Posterior vena cava (tissue), 2 donors: ENCODE data around the gene EPHA2. TPM values are rescaled to one million over a fixed set of nuclear protein-coding genes. Genes with fewer than 3 reads are reported as not detected.
"Not testable (repeated sequence)": the region's sequence is repeated elsewhere in the genome, so short reads cannot be mapped to it uniquely, and the experiment has no call there.

ENCODE experiments used
- DNase-seq: peaks from one replicate; pipeline ENCODE4 v3.0.0-alpha.2; 2020; ENCODE audit warnings: low spot score
- intact Hi-C, 2 donors: fragments of 100-400 bp; cut with DNase I; formaldehyde crosslinking; loops; one replicate each; pipeline versions ENCODE4 v1.14.1 to v1.14.2; 2022 to 2023
- total RNA-seq, 2 donors: library from RNA; stranded (reverse); fragmentation: NEBNext Ultra II Directional; extraction: Animal tissue kit (Norgen Biotek cat#: 25700); gene quantifications; one replicate each; pipeline ENCODE4 v1.2.1, GENCODE V29; 2021
- donor health status: DM: yes; HTN: yes; CAD: no.
- donor health status: DM: yes; HTN: yes; CAD: no.

Gene EPHA2
- total RNA-seq, 2 donors from 2014 or later, result 7.8 to 15.4 TPM

DNA sequence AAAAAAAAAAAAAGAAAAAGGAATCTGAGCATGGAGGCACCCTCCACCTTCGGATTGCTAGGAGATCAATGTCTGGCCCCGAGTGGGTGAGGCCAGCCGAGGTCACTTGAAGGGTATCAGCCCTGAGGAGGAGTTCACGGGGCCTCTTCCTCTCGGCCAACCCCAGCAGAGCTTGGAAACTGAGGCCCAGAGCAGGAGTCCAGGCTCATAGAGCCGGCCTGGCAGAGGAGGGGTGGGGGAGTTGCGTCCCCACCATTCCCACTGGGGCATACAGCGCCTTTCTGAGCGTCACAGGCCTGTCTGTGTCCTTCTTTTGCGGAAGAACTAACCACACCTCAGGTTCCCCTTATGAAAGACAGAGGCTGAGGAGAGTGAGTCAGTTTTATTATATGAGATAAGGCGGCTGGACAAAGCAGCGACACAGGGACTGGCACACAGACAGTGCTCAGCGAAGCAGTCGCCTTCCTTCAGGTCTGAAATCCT, 17.1 kb upstream of the EPHA2 start:
- intact Hi-C loops, result no loop called here
- no peak for DNase-seq

DNA sequence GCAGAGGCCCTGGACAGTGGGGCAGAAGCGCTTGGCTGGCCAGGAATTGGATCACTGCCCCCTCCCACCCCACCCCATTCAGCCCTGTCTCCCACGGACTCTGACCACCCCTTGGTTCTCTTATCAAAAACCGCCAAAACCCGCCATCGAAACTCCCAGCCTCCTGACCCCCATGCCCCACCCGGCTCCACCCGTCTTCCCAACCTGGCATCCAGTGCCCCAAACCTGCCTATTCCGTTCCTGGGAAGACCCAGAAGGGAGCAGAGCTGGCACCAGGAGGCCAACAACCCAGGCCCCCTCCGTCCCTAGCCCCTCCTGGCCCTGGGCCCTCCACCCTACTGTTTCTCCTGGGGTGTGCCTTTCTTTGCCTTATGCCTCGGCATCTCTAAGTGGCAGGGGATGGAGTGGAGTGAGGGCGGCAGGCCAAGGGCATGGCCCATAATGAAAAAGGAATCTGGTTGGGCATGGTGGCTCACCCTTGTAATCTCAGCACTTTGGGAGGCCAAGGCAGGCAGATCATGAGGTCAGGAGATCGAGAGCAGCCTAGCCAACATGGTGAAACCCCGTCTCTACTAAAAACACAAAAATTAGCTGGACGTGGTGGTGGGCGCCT, 16.5 kb upstream of the EPHA2 start:
- intact Hi-C loops, result no loop called here
- no peak for DNase-seq

DNA sequence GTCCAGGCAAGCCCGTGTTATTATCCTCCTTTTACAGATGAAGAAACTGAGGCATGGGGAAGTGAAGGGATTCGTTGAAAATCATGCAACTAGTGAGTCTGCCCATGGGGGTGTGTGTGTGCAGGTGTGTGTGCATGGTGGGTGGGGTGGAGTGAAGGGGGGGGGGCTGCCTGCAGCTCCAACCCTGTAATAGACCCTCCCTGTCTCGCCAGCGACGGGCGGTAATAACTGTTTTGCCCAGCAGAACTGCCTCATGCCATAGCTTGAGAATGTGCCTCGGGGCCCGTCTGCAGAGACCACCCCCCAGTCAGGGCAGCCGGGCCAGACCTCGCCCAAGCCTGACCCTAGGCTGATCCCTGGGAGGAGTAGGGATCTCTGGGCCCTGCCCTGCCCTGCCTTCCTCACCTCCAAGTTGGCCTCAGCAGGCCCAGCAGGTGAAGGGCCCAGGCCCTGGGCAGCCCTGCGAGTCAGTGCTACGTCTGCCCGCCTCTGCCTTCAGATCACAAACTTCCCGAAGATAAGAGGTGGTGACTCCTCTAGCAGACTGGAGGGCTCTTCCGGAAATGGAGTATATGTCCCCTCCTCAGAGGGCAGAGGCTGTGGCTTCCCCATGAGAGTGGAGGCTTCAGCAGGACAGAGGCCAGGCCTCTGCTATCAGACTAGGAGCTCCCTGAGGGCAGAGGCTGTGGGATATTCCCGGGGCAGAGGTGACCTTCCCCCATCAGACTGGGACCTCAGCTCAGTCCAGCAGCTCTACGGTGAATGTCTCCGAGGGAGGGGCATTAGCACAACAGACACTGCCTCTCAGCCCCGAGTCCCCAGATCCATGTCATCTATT, 15.7 kb upstream of the EPHA2 start:
- DNase-seq, result no peak
- intact Hi-C loops, result no loop called here

DNA sequence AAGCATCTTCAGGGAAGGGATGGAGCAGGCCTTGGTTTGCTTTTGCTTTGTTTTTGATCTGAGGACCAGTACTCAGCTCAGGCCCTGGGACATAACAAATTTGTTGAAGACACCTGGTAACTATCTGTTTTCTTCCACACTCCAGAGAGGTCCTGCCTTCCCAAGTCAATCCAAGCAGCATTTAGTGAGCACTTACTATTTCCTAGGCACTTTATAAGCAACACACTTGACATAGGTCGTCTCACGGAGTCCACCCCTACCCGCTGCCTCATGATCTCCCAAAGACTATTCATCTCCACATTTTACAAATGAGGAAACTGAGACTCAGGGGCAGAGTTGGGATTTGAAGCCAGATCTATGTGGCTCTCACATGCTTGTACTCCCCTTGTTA, 14.4 kb upstream of the EPHA2 start:
- DNase-seq, result no peak
- intact Hi-C loops, result no loop called here

DNA sequence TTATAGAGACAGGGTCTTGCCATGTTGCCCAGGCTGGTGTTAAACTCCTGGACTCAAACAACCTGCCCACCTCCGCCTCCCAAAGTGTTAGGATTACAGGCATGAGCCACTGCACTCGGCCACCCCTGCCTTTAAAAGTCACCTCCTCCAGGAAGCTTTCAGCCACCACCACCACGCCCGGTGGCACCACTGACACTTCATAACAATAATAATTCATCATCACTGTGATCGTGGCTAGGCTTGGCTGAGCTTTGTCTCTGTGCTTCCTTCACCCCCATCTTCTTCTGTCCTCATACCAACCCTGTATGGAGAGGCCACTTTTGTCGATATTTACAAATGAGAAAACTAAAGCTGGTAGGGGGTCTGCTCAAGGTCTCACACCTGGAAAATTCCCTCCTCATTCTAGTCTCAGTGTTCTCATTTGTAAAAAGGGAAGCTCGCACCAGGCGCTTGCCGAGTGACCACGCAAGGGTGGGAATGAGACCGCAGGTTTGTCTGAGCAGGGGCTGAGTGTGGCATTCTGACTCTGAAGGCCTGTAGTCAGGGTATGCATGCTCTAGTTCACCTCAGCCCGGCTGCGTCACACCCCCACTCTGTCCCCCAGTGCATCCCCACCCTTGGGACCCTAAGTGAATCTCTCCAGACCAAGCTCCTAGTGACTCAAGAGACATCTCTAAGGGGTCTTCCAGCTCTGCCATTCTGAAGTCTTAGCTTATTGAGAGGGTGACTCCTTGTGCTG, 12.9 kb upstream of the EPHA2 start:
- DNase-seq, result no peak
- intact Hi-C loops, result no loop called here

DNA sequence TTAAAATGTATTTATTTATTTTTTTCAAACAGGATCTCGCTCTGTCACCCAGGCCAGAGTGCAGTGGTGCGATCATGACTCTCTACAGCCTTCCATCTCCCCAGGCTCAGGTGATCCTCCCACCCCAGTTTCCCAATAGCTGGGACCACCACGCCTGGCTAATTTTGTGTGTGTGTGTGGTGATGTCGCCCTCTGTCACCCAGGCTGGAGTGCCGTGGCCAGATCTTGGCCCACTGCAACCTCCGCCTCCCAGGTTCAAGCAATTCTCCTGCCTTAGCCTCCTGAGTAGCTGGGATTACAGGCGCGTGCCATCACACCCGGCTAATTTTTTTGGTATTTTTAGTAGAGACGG, 12.3 kb upstream of the EPHA2 start:
- intact Hi-C loops, result not testable (repeated sequence)

DNA sequence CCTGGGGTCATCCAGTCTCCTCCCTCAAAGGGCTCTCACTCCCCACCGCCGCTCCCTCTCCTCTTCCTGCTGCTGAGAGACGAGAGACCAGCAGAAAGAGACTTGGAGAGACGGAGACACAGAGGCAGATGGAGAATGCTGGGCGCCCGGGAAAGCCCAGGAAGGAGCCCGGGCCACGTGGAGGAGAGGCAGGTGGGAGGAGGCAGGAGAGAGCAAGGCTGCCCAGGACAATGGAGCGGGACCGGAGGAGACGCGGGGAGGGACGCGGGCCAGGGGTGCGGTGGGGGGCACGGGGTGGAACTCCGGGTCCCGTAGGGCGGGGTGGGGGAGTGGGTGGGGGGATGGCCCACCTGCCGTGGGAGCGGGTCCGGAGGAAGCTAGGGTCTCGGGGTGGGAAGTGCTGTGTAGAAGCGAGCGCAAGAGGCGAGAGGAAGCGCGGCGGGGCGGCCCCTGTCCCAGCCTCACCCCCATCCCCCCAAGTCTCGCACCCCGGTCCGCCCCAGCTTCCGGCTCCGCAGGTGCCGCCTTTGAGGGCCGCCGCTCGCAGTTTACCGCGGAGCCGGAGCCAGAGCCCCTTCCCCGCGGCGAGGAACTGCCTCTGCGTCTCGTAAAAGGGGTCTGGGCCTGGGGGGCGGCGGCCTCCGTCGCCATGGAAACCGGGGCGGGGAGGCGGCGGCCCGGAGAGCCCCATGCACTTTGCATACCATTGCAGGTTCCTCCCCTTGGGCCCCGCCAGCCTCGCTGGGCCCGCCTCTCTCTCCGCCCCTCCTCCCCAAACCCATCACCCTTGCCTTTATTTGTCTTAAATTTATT, 11.7 kb upstream of the EPHA2 start:
- DNase-seq, result peak; percentile 78
- intact Hi-C loops, result no loop called here

More for the DNA sequence above, 12.3 kb upstream of the EPHA2 start:
- not testable (repeated sequence) for DNase-seq

DNA sequence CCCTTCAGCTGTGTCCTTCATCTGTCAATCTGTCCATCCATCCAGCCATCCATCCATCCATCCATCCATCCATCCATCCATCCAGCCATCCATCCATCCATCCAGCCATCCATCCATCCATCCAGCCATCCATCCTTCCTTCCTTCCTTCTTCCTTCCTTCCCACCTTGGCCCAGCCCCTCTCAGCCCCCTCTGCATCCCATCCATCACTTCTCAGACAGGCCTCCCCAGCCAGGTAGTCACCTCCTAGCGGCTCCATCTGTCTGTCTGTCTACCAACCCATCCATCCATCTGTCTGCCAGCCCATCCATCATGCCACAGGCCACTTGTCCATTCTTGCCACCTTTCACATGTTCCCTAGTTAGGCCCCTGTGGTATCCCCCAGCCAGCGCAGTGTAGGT, 10.2 kb upstream of the EPHA2 start:
- intact Hi-C loops, result no loop called here
- no peak for DNase-seq

DNA sequence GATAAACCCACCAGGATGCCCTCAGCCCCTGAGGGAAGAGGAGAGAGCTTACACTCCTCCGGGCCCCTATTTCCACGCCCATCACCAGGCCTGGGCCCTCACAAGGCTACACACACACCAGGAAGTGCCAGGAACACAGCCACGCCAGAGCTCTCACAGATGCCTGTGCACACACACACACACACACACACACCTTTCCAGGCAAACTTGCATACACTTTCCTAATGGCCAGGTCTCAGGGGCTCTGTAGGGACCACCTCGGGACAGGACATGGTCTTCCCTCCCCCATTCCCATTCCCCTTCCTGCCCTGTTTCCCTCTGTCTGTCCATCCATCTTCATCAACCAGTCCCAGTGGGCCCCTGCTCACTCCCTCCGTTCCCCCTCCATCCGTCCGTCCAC, 9.7 kb upstream of the EPHA2 start:
- intact Hi-C loops, result no loop called here
- DNase-seq, result no peak

DNA sequence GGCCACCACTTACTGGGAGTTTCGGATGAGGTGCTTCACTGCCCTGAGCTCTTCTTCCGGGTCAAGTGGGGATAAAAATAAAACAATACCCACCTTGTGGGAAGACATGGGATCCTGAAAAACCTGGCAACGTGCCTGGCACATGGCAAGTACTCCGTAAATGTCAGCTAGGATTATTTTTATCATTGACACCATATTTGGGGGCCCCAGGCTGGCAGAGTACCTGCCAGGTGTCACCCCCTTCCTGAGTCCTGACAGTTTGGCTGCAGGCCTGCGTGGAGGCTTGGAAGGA, 9.2 kb upstream of the EPHA2 start:
- no peak for DNase-seq
- intact Hi-C loops, result no loop called here

DNA sequence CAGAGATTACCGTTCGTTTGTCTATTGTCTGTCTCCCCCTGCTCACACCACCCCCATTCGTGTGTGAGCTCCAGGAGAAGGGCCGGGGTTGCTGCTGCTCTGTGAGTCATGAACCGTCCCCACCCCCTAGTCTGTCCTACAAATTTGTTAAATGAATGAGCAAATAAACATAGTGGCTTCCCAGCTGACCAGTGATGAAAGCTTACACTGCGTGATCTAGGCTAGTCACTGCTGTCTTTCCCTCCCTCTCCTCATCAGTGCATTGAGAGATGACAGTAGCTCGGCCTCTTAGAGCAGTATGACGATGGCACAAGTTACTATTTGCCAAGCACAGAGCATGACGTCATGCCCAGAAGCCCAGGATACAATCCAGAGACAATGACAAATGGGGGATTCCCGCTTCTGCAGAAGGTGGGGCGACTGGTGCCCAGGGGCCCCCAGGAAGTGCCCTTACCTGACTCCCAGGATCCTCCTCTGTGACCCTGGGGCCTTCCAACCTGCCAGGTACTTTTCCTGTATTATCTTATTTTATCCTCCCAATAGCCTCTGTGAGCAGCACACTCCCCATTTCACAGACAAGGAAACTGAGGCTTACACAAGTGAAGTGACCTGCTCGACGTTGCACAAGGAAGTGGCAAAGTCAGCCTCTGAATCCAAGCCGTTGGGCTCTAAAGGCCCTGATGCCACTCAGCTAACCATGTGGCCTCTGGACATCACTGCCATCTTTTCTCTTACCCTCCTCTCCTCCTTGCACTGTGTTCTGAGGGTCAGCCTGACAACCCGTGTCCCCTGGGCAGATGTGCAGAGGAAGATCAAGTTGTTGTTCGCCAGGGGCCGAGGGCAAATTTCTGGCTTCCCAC, 8.6 kb upstream of the EPHA2 start:
- DNase-seq, result no peak

DNA sequence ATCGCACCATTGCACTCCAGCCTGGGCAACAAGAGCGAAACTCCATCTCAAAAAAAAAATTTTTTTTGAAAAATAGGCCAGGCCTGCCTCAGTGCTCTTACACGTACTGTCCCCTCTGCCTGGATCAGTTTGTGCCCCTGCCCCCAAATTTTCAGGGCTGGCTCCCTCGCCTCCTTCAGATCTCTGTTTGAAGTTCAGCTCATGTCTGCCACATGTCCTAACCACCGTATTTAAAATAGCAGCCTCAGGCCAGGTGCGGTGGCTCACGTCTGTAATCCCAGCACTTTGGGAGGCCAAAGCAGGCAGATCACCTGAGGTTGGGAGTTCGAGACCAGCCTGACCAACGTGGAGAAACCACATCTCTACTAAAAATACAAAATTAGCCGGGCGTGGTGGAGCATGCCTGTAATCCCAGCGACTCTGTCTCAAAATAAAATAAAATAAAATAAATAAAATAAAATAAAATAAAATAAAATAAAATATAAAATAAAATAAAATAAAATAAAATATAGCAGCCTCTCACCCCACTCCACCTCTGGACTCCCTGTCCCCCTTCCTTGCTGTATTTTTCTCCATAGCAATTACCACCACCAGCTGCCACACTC, 7.8 kb upstream of the EPHA2 start:
- intact Hi-C loops, DNase-seq: not testable (repeated sequence)

More for the DNA sequence above, 8.6 kb upstream of the EPHA2 start:
- intact Hi-C loops, result no loop called here

DNA sequence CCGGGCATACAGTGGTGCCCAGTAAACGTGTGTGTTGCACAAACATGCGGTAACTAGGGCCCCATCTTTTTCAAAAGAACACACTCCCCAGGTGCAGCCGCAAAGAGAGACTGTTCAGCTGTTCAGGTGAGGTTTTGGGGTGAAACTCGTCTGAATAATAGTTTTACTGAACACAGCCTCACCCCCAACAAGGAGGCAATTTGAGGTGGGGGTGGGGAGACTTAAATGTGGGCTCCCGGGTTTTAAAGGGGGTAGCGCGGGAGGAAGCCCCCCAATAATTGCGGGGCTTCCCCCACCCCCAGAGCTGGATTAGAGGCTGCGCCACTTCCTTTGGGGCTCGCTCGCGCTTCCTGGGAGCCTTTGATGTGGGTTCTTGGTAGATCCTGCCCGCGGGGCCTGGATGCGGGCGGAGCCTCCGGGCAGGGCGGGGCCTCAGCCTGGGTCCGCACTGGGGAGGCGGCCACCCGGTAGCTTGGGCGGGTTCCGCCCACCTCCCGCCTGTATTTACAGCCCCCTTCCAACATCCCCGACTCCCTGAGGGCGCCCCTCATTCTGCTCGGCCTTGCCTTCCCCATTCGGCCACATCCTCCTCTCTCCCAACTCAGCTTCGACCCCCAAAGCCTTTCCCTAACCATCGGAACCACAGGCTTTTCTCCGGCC, 6.4 kb upstream of the EPHA2 start:
- DNase-seq, result no peak
- intact Hi-C loops, result no loop called here

DNA sequence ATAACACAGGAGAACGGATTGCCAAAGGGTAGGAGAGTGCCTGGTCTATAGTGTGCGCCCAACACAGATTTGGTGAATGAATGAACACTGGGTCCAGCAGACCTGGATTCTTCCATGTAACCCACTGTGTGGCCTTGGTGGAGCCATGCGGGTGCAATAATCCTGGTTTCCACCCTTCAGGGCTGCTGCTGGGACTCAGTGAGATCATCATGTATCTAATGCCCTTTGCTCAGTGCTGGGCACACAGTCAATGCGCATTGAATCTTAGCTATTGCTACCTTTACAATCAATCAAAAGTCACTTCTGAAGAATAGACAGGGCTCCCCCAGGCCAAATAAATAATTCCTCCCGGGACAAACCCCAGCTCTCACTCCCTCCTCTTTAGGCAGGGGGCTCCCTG, 5.8 kb upstream of the EPHA2 start:
- DNase-seq, result no peak
- intact Hi-C loops, result no loop called here

DNA sequence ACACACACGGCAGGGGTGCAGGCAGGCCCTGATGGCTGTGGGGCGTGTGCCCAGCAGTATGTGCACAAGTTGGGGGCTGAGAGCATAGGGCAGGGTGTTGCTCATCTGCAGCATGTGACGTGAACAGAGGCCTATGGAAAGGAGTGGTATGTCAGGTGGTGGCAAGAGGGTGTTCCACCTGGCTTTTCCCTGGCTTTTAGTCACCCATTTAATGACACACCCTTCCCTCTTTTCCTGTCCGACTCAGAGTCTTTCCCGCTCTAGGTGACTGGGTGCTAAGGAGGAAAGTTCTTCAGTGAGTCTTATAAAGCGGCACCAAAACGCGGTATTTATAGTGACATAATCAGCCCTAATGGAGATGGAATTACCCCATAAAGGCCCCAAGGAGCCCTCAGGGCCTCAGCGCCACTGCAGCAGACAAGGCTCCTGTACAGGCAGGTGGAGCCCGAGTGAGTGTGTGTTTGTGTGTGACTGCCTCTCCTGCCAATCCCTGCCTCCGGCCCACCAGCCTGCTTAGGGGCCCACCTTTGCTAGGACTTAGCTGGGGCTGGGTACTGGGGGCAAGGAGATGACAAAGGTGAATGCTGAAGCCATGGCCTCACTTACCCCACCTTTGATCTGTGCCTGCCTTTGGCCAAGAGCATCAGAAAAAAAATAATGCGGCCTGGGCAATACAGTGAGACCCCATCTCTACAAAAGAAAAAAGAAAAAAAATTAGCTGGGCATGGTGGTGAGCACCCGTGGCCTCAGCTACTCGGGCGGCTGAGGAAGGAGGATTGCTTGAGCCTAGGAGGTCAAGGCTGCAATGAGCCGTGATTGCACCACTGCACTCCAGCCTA, 3.3 kb upstream of the EPHA2 start:
- DNase-seq, result no peak
- intact Hi-C loops, result no loop called here

DNA sequence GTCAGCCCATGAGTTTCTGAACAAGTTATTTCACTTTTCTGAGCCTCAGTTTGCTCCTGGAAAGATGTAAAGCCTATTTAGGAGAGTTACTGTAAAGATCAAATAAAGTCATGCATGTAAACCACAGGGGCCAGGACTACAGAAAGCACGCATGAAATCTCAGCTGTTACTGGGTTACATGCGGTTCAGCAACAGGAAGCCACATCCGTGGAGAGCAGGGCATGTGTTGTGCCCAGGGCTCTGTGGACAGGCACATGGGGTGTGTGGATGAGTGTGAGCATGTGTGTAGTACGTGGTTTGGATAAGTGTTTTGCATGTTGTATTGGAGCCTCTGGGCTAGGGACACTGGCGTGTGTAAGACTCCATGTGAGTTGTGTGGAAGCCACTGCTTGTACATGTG, 2.2 kb upstream of the EPHA2 start:
- intact Hi-C loops, result no loop called here
- DNase-seq, result no peak

DNA sequence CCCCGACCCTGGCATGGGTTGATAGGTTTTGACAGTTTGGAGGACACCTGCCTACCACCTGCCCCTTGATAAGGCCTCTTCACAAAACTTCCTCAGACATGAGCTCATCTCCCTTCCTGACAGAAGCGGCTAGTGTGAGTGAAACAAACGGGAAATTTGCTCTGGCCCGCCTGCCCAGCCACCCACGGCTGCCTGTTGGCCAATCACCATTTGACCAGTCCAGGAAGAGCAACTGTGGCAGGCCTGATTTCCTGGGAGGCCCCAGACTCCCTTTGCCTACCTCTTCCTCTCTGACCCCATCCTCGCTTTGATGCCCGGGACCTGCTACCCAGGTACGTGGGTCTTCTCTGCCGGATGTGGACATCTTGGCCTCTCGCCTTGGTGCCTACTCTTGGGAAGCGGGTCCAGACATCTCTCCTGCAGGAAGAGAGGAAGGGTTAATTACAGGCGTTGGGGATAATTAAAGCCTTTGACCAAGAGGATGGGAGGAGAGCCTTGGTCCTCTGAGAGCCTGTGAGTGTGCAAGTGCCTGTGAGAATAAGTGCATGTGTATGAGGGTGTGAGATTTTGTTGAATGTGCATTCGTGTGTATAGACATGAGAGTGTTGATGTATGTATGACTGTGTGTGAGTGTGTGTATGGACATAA, 1.1 kb upstream of the EPHA2 start:
- DNase-seq, result peak; percentile 84
- intact Hi-C loops, result no loop called here
